GM18520 (cell line): Measurements from ENCODE around the gene SSTR5.

Source experiments
- ATAC-seq: cut with Tn5 transposase; IDR thresholded peaks from one replicate; pipeline ENCODE4 v1.9.1; 2021; ENCODE audit not compliant: unreplicated experiment

SSTR5 gene

GRCh38 chr16:1101573-1102332 lies 29.2 kb downstream of the SSTR5 start:
- ATAC-seq = no peak

GRCh38 chr16:1102333-1102700 lies 29.8 kb downstream of the SSTR5 start:
- ATAC-seq = no peak

- no peak for ATAC-seq
These were observed 30.5 kb downstream of the SSTR5 start for GRCh38 chr16:1102921-1103635.

- ATAC-seq = no peak
These were observed 31.1 kb downstream of the SSTR5 start for GRCh38 chr16:1103636-1103980.

GRCh38 chr16:1105888-1106620 lies 33.5 kb downstream of the SSTR5 start:
- ATAC-seq = no peak

- ATAC-seq = no peak
These were observed 34.1 kb downstream of the SSTR5 start for GRCh38 chr16:1106659-1107058.

GRCh38 chr16:1107141-1107540 lies 34.6 kb downstream of the SSTR5 start:
- ATAC-seq = no peak

GRCh38 chr16:1107731-1108130 lies 35.2 kb downstream of the SSTR5 start:
- ATAC-seq = no peak

GRCh38 chr16:1108299-1109252 lies 36.0 kb downstream of the SSTR5 start:
- ATAC-seq = no peak

GRCh38 chr16:1109648-1110047 lies 37.1 kb downstream of the SSTR5 start:
- ATAC-seq = no peak

- ATAC-seq = no peak
These were observed 40.1 kb downstream of the SSTR5 start for GRCh38 chr16:1112506-1113184.

GRCh38 chr16:1113489-1113888 lies 40.9 kb downstream of the SSTR5 start:
- ATAC-seq = no peak

GRCh38 chr16:1113889-1114526 lies 41.5 kb downstream of the SSTR5 start:
- no peak for ATAC-seq

- no peak for ATAC-seq
These were observed 44.1 kb downstream of the SSTR5 start for GRCh38 chr16:1116693-1117077.

- ATAC-seq = no peak
These were observed 44.8 kb downstream of the SSTR5 start for GRCh38 chr16:1117176-1117900.

- no peak for ATAC-seq
These were observed 45.4 kb downstream of the SSTR5 start for GRCh38 chr16:1117926-1118325.

- no peak for ATAC-seq
These were observed 46.6 kb downstream of the SSTR5 start for GRCh38 chr16:1119129-1119528.

- ATAC-seq = no peak
These were observed 47.4 kb downstream of the SSTR5 start for GRCh38 chr16:1119766-1120576.
